Stimulated activated CD8-positive, alpha-beta memory T cell treated with anti-CD3 and anti-CD28 coated beads, Interleukin-7, amount 100 ng/mL, for 1 hour (primary cell): Measurements from ENCODE around the gene EPHA2.
"Not testable (repeated sequence)": the region's sequence is repeated elsewhere in the genome, so short reads cannot be mapped to it uniquely, and the experiment has no call there.

Experiments
- DNase-seq, 2 donors: peaks; one replicate each; pipeline ENCODE4 v3.0.0-alpha.2; 2020; ENCODE audit warnings: low read depth in 2 of 2

The EPHA2 gene

GRCh38 chr1:16119504-16119903 is 36.4 kb downstream of the EPHA2 start:
- DNase-seq = no peak

GRCh38 chr1:16118706-16119105 is 37.2 kb downstream of the EPHA2 start:
- no peak for DNase-seq

- DNase-seq = no peak
Measured at GRCh38 chr1:16117936-16118335, 37.9 kb downstream of the EPHA2 start.

- DNase-seq = no peak
Measured at GRCh38 chr1:16117369-16117768, 38.5 kb downstream of the EPHA2 start.

- no peak for DNase-seq
Measured at GRCh38 chr1:16116625-16117024, 39.2 kb downstream of the EPHA2 start.

GRCh38 chr1:16116002-16116401 is 39.9 kb downstream of the EPHA2 start:
- no peak for DNase-seq

GRCh38 chr1:16115468-16115983 is 40.3 kb downstream of the EPHA2 start:
- no peak for DNase-seq

- no peak for DNase-seq
Measured at GRCh38 chr1:16114527-16115467, 41.1 kb downstream of the EPHA2 start.

GRCh38 chr1:16112596-16113555 is 43.0 kb downstream of the EPHA2 start:
- DNase-seq = no peak

GRCh38 chr1:16111771-16112595 is 43.9 kb downstream of the EPHA2 start:
- DNase-seq = no peak

GRCh38 chr1:16110884-16111283 is 45.0 kb downstream of the EPHA2 start:
- DNase-seq = no peak

- no peak for DNase-seq
Measured at GRCh38 chr1:16110456-16110855, 45.4 kb downstream of the EPHA2 start.

GRCh38 chr1:16109571-16109970 is 46.3 kb downstream of the EPHA2 start:
- DNase-seq = no peak

- not testable (repeated sequence) for DNase-seq
Measured at GRCh38 chr1:16107039-16107438, 48.8 kb downstream of the EPHA2 start.

- DNase-seq = no peak
Measured at GRCh38 chr1:16101623-16102022, 54.2 kb downstream of the EPHA2 start.

GRCh38 chr1:16099412-16099811 is 56.5 kb downstream of the EPHA2 start:
- DNase-seq = no peak

GRCh38 chr1:16095447-16095846 is 60.4 kb downstream of the EPHA2 start:
- DNase-seq = no peak

- DNase-seq = no peak
Measured at GRCh38 chr1:16094453-16095158, 61.3 kb downstream of the EPHA2 start.

GRCh38 chr1:16093611-16094010 is 62.3 kb downstream of the EPHA2 start:
- DNase-seq = no peak

- DNase-seq = no peak
Measured at GRCh38 chr1:16092923-16093511, 62.9 kb downstream of the EPHA2 start.
